Endothelial cell (in vitro differentiated cells): Measurements from ENCODE around the gene SBF2. TPM values are rescaled to one million over a fixed set of nuclear protein-coding genes. Genes with fewer than 3 reads are reported as not detected.

Experiments used
- DNase-seq: peaks from one replicate; pipeline ENCODE4 v3.0.0; 2021; ENCODE audit warnings: low spot score
- H3K27ac Mint-ChIP-seq: one replicate; pipeline ENCODE4 v1.8.0; 2021; ENCODE audit warnings: mixed read lengths, inconsistent platforms; ENCODE audit not compliant: unreplicated experiment
- H3K27me3 Mint-ChIP-seq: one replicate; pipeline ENCODE4 v1.8.0; 2021; ENCODE audit warnings: mild to moderate bottlenecking, moderate library complexity, mixed read lengths, inconsistent platforms; ENCODE audit not compliant: unreplicated experiment
- H3K36me3 Mint-ChIP-seq: one replicate; pipeline ENCODE4 v1.8.0; 2021; ENCODE audit warnings: mild to moderate bottlenecking, low read depth, mixed read lengths, inconsistent platforms; ENCODE audit not compliant: unreplicated experiment
- H3K4me1 Mint-ChIP-seq: one replicate; pipeline ENCODE4 v1.8.0; 2021; ENCODE audit warnings: mild to moderate bottlenecking, mixed read lengths, inconsistent platforms; ENCODE audit not compliant: unreplicated experiment
- H3K4me3 Mint-ChIP-seq: one replicate; pipeline ENCODE4 v1.8.0; 2021; ENCODE audit warnings: mild to moderate bottlenecking, mixed read lengths, inconsistent platforms; ENCODE audit not compliant: unreplicated experiment
- H3K9me3 Mint-ChIP-seq: one replicate; pipeline ENCODE4 v1.8.0; 2021; ENCODE audit warnings: mixed read lengths, inconsistent platforms; ENCODE audit not compliant: unreplicated experiment
- CTCF ChIP-seq: fragments of 200-600 bp; sonication (generic); IDR thresholded peaks from one replicate; pipeline ENCODE4 v1.5.0; 2021; ENCODE audit warnings: antibody characterized with exemption; ENCODE audit not compliant: unreplicated experiment
- total RNA-seq: library from RNA; stranded (reverse); fragmentation: NEBNext Ultra II Directional; extraction: Animal tissue kit (Norgen Biotek cat#: 25700); gene quantifications from one replicate; pipeline ENCODE4 v1.2.1, GENCODE V29; 2021; ENCODE audit not compliant: unreplicated experiment

SBF2 gene
- total RNA-seq, 1 donor from 2014 or later: 40.8 TPM

GRCh38 chr11:10287140-10287539 lies 6.9 kb downstream of the SBF2 start:
- H3K36me3 Mint-ChIP-seq: peaks cover 9% of the 10 kb centered on the region

DNA sequence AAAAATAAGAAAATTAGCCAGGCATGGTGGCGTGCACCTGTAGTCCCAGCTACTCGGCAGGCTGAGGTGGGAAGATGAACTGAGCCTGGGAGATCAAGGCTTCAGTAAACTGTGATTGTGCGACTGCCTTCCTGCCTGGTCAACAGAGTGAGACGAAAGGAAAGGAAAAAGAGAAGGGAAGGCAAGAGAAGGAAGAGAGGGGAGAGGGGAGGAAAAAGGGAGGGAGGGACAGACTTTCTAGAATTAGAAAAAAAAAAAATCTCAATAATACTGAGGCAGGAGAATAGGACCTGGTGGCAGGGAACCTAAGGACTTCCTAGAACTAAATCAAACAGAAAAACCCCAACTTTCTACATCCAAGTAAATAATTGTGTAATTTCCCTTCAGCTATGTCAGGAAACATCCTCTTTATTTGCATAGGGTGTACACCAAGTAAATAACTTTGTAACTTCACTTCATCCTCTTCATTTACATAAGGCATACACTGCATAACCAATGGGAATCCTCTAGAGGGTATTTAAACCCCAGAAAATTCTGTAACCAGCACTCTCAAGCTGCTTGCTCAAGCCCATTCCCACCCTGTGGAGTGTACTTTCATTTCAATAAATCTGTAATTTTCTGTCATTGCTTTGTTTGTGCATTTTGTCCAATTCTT lies 8.7 kb downstream of the SBF2 start:
- H3K4me1 Mint-ChIP-seq: peaks cover 13% of the 10 kb centered on the region
- TF ChIP-seq CTCF: no peak
- H3K4me3 Mint-ChIP-seq: no peak overlapping the region
- H3K9me3 Mint-ChIP-seq: no peaks in the 10 kb centered on the region
- no peak for DNase-seq
- peaks cover 7% of the 10 kb centered on the region for H3K36me3 Mint-ChIP-seq
- H3K27ac Mint-ChIP-seq: no peak overlapping the region
- H3K27me3 Mint-ChIP-seq: no peaks in the 10 kb centered on the region

More at GRCh38 chr11:10287140-10287539, 6.9 kb downstream of the SBF2 start:
- H3K4me1 Mint-ChIP-seq: peaks cover 23% of the 10 kb centered on the region
- no peaks in the 10 kb centered on the region for H3K9me3 Mint-ChIP-seq
- H3K27me3 Mint-ChIP-seq: no peaks in the 10 kb centered on the region
- no peak overlapping the region for H3K4me3 Mint-ChIP-seq
- TF ChIP-seq CTCF: no peak
- DNase-seq: no peak
- H3K27ac Mint-ChIP-seq: no peak overlapping the region

DNA sequence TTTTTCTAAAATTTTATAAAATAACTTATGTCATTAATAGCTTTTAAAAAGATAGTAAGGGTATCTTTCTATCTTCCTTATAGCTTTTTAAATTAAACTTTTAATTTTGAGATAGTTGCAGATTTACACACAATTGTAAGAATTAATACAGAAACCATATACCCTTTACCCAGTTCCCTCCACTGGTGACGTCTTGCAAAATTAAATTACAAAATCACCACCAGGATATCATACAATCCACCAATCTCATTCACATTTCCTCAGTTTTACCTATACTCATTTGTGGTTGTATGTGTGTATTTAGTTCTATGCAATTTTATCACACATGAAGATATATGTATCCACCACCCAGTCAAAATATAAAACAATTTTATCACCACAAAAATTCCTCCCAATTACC lies 10.0 kb downstream of the SBF2 start:
- no peaks in the 10 kb centered on the region for H3K27me3 Mint-ChIP-seq
- H3K27ac Mint-ChIP-seq: no peak overlapping the region
- no peak for DNase-seq
- TF ChIP-seq CTCF: no peak
- no peak overlapping the region for H3K4me3 Mint-ChIP-seq
- H3K4me1 Mint-ChIP-seq: peaks cover 10% of the 10 kb centered on the region
- no peaks in the 10 kb centered on the region for H3K9me3 Mint-ChIP-seq
- H3K36me3 Mint-ChIP-seq: no peaks in the 10 kb centered on the region

- no peak overlapping the region for H3K27ac Mint-ChIP-seq
- no peaks in the 10 kb centered on the region for H3K36me3 Mint-ChIP-seq
- no peaks in the 10 kb centered on the region for H3K9me3 Mint-ChIP-seq
- peaks cover 10% of the 10 kb centered on the region for H3K4me1 Mint-ChIP-seq
- no peak for DNase-seq
- H3K27me3 Mint-ChIP-seq: no peaks in the 10 kb centered on the region
- no peak for TF ChIP-seq CTCF
- no peak overlapping the region for H3K4me3 Mint-ChIP-seq
Observed at GRCh38 chr11:10282117-10282516, 11.9 kb downstream of the SBF2 start.

DNA sequence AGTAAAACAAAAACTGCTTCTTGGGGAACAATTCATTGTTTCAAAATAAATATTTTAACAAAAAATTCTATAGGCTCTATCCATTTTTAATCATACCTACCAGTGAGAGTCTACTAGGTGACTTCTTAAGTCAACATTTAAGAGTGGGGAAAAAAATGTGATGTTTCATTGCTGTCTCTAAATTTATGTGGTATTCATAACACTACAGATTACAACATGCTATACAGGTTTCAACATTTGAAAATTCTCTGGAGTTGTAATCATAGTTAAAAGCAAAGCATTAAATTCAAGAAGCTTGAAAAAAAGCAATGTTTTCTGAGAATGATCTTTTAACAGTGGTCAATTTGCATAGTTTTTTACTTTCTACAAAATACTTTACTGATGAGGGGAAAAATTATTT lies 18.3 kb downstream of the SBF2 start:
- Mint-ChIP-seq H3K4me1 (no peaks in the 10 kb centered on the region), H3K4me3 (no peak overlapping the region)

More for the DNA sequence above, 18.3 kb downstream of the SBF2 start:
- Mint-ChIP-seq H3K36me3 (no peaks in the 10 kb centered on the region), H3K27me3 (no peaks in the 10 kb centered on the region), H3K9me3 (no peaks in the 10 kb centered on the region), H3K27ac (no peak overlapping the region)
- no peak for TF ChIP-seq CTCF
- DNase-seq: no peak
